CD14-positive monocyte (primary cell): ENCODE data around the gene LRRC7. TPM values are rescaled to one million over a fixed set of nuclear protein-coding genes. Genes with fewer than 3 reads are reported as not detected.
"Not testable (repeated sequence)": the region's sequence is repeated elsewhere in the genome, so short reads cannot be mapped to it uniquely, and the experiment has no call there.

ENCODE experiments used
- DNase-seq, 3 donors: peaks; one replicate each; pipeline ENCODE4 v3.0.0-alpha.2; 2011 to 2022
- H2AFZ ChIP-seq: 2 replicates; pipeline ENCODE4 v1.6.0; 2012; ENCODE audit warnings: mild to moderate bottlenecking, low read depth, low read length, inconsistent platforms; ENCODE audit not compliant: insufficient read depth, poor library complexity, severe bottlenecking
- H3K27ac ChIP-seq, 2 donors: 1 replicate in 1 of 2; 2 replicates in 1 of 2; pipeline ENCODE4 v1.5.1; 2012 to 2013; ENCODE audit warnings: low read length in 2 of 2, control low read depth in 1 of 2, inconsistent platforms in 1 of 2, low read depth in 1 of 2, mild to moderate bottlenecking in 1 of 2
- H3K27me3 ChIP-seq, 2 donors: one replicate each; pipeline versions ENCODE4 v1.6.0 to v1.6.1; 2011 to 2013; ENCODE audit warnings: low read length in 2 of 2; ENCODE audit not compliant: control insufficient read depth in 2 of 2, insufficient read depth in 2 of 2
- H3K36me3 ChIP-seq, 2 donors: replicated peaks in 1 of 2; 1 replicate in 1 of 2; 2 replicates in 1 of 2; pipeline versions ENCODE4 v1.5.1 to v1.6.1; 2012 to 2013; ENCODE audit warnings: low read length in 2 of 2, control low read depth in 1 of 2, inconsistent platforms in 1 of 2, mild to moderate bottlenecking in 1 of 2; ENCODE audit not compliant: insufficient read depth in 2 of 2, control insufficient read depth in 1 of 2
- H3K4me1 ChIP-seq, 2 donors: 1 replicate in 1 of 2; 2 replicates in 1 of 2; pipeline versions ENCODE4 v1.5.1 to v1.6.1; 2012 to 2013; ENCODE audit warnings: low read length in 2 of 2, control low read depth in 1 of 2, inconsistent platforms in 1 of 2, mild to moderate bottlenecking in 1 of 2, moderate library complexity in 1 of 2; ENCODE audit not compliant: insufficient read depth in 2 of 2, control insufficient read depth in 1 of 2
- H3K4me2 ChIP-seq: replicated peaks from 2 replicates; pipeline ENCODE3; 2012; ENCODE audit warnings: low read length, moderate library complexity, mild to moderate bottlenecking; ENCODE audit not compliant: poor library complexity, severe bottlenecking; ENCODE audit errors: extremely low read depth
- H3K4me3 ChIP-seq, 3 experiments: fragments of 200-600 bp in 1 of 3; sonication (generic) in 1 of 3; replicated peaks in 1 of 3; 1 replicate in 2 of 3; 2 replicates in 1 of 3; pipeline ENCODE4 v1.5.1; 2011 to 2013; ENCODE audit warnings: low read length in 3 of 3, mild to moderate bottlenecking in 3 of 3, control low read depth in 2 of 3, low read depth in 2 of 3, inconsistent platforms in 1 of 3, moderate library complexity in 1 of 3
- H3K79me2 ChIP-seq: 2 replicates; pipeline ENCODE4 v1.6.0; 2012; ENCODE audit warnings: mild to moderate bottlenecking, control low read depth, inconsistent platforms, low read length, moderate library complexity; ENCODE audit not compliant: insufficient read depth
- H3K9ac ChIP-seq: 2 replicates; pipeline ENCODE4 v1.6.0; 2017; ENCODE audit warnings: low read length, mild to moderate bottlenecking; ENCODE audit not compliant: insufficient read depth, poor library complexity, severe bottlenecking
- H3K9me3 ChIP-seq, 2 donors: replicated peaks in 1 of 2; 1 replicate in 1 of 2; 2 replicates in 1 of 2; pipeline versions ENCODE4 v1.5.1 to v1.6.1; 2012 to 2013; ENCODE audit warnings: low read length in 2 of 2, control low read depth in 1 of 2; ENCODE audit not compliant: control insufficient read depth in 1 of 2, insufficient read depth in 1 of 2
- H4K20me1 ChIP-seq: 2 replicates; pipeline ENCODE4 v1.6.0; 2012; ENCODE audit warnings: mild to moderate bottlenecking, low read length, control low read depth, moderate library complexity; ENCODE audit not compliant: insufficient read depth
- H3K27ac Mint-ChIP-seq, 7 donors: one replicate each; pipeline ENCODE4 v1.8.0; 2020; ENCODE audit warnings: mild to moderate bottlenecking in 7 of 7, mixed read lengths in 7 of 7, moderate library complexity in 6 of 7, inconsistent platforms in 2 of 7
- H3K27me3 Mint-ChIP-seq, 3 donors: one replicate each; pipeline ENCODE4 v1.8.0; 2021 to 2022; ENCODE audit warnings: low read depth in 3 of 3, mild to moderate bottlenecking in 3 of 3, mixed read lengths in 3 of 3, moderate library complexity in 3 of 3, inconsistent platforms in 1 of 3
- H3K36me3 Mint-ChIP-seq, 2 donors: one replicate each; pipeline ENCODE4 v1.8.0; 2020; ENCODE audit warnings: mixed read lengths in 2 of 2, inconsistent platforms in 1 of 2, mild to moderate bottlenecking in 1 of 2
- H3K4me1 Mint-ChIP-seq: one replicate; pipeline ENCODE4 v1.8.0; 2020; ENCODE audit warnings: mild to moderate bottlenecking, mixed read lengths
- H3K4me3 Mint-ChIP-seq, 2 donors: one replicate each; pipeline ENCODE4 v1.8.0; 2020; ENCODE audit warnings: mild to moderate bottlenecking in 2 of 2, mixed read lengths in 2 of 2, moderate library complexity in 1 of 2
- H3K9me3 Mint-ChIP-seq, 7 donors: one replicate each; pipeline ENCODE4 v1.8.0; 2020 to 2022; ENCODE audit warnings: mixed read lengths in 7 of 7, mild to moderate bottlenecking in 6 of 7, moderate library complexity in 6 of 7, inconsistent platforms in 2 of 7
- CTCF ChIP-seq: fragments of 200-600 bp; IDR thresholded peaks from one replicate; pipeline ENCODE4 v1.8.0; 2022; ENCODE audit warnings: antibody characterized with exemption, mild to moderate bottlenecking
- WGBS: methylation state at CpG from one replicate; pipeline ENCODE4 v1.1.5; 2013; ENCODE audit warnings: missing lambda C conversion rate; ENCODE audit not compliant: insufficient coverage; 5-methylcytosine and 5-hydroxymethylcytosine counted together
- intact Hi-C, 2 donors: fragments of 100-400 bp; cut with micrococcal nuclease; formaldehyde crosslinking; loops; one replicate each; pipeline versions ENCODE4 v1.15.0 to v1.15.1; 2023
- polyA plus RNA-seq, 3 donors: library from polyadenylated mRNA; depleted of rRNA in 1 of 3; unstranded in 2 of 3; stranded (reverse) in 1 of 3; fragments of 300-500 nt in 2 of 3; fragments of >200 nt in 1 of 3; fragmentation: Illumina TruSeq in 2 of 3; gene quantifications; 1 replicate in 2 of 3; 2 replicates in 1 of 3; pipeline ENCODE4 v1.2.3, GENCODE V29; 2012 to 2021

The LRRC7 gene
- polyA plus RNA-seq, 3 donors, result not detected

GRCh38 chr1:69952676-69953075 lies 385.0 kb downstream of the LRRC7 start:
- no peaks in the 10 kb centered on the region for H3K79me2 ChIP-seq
- H3K9me3 ChIP-seq, result no peaks in the 10 kb centered on the region
- no peak for TF ChIP-seq CTCF
- Mint-ChIP-seq H3K9me3 (peaks cover 0 to 5% (median 2%) of the 10 kb centered on the region in 7 donors), H3K4me3 (no peak overlapping the region), H3K4me1 (no peaks in the 10 kb centered on the region), H3K27me3 (peaks cover 0 to 2% (median 1%) of the 10 kb centered on the region in 3 donors), H3K27ac (no peak overlapping the region), H3K36me3 (no peaks in the 10 kb centered on the region)
- no peaks in the 10 kb centered on the region for H4K20me1 ChIP-seq
- no peaks in the 10 kb centered on the region for H3K27me3 ChIP-seq
- H3K36me3 ChIP-seq, result no peaks in the 10 kb centered on the region
- intact Hi-C loops, result no loop called here
- no peak overlapping the region for H3K9ac ChIP-seq
- DNase-seq, result no peak
- H3K4me3 ChIP-seq, result no peak overlapping the region
- no peak overlapping the region for H3K4me2 ChIP-seq
- WGBS, result no CpG with 5 or more reads among the region's 1 CpG
- H3K4me1 ChIP-seq, result no peaks in the 10 kb centered on the region
- H3K27ac ChIP-seq, result no peak overlapping the region
- no peak overlapping the region for H2AFZ ChIP-seq

DNA sequence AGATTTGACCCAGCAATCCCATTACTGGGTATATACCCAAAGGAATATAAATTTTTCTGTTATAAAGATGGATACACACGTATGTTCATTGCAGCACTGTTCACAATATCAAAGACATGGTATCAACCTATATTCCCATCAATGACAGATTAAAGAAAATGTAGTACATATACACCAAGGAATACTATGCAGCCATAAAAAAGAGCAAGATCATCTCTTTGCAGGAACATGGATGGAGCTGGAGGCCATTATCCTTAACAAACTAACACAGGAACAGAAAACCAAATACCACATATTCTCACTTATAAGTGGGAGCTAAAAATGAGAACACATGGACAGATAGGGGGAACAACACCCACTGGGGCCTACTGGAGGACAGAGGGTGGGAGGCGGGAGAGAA lies 394.7 kb downstream of the LRRC7 start:
- H3K27ac ChIP-seq, H3K36me3 Mint-ChIP-seq, H3K27me3 ChIP-seq, H3K4me1 Mint-ChIP-seq, DNase-seq, H4K20me1 ChIP-seq, H3K4me3 Mint-ChIP-seq, H3K27me3 Mint-ChIP-seq, H3K36me3 ChIP-seq, H2AFZ ChIP-seq, H3K4me1 ChIP-seq, H3K27ac Mint-ChIP-seq, H3K4me2 ChIP-seq, H3K79me2 ChIP-seq, H3K4me3 ChIP-seq, intact Hi-C loops, H3K9ac ChIP-seq: not testable (repeated sequence)
- H3K9me3 ChIP-seq, result peaks cover 8 to 15% of the 10 kb centered on the region in 2 donors
- H3K9me3 Mint-ChIP-seq, result peaks cover 2 to 17% (median 9%) of the 10 kb centered on the region in 7 donors
- WGBS, result no CpG with 5 or more reads among the region's 2 CpGs
